Stimulated activated effector memory CD8-positive, alpha-beta T cell treated with anti-CD3 and anti-CD28 coated beads, Interleukin-12 subunit alpha, Interleukin-12 subunit beta, amount 100 ng/mL, for 72 hours (primary cell): ENCODE data around the gene BRSK2.
A peak's percentile ranks its signal among the peaks of the same experiment; 100 is the strongest.

Source experiments
- ATAC-seq: fragments of 150-1000 bp; cut with Tn5 transposase; 2 replicates; pipeline ENCODE4 v1.10.0; 2021
- DNase-seq, 2 donors: peaks; one replicate each; pipeline ENCODE4 v3.0.0; 2021 to 2022; ENCODE audit warnings: low spot score in 2 of 2
- H3K27ac Mint-ChIP-seq: one replicate; pipeline ENCODE4 v1.8.0; 2022; ENCODE audit warnings: mild to moderate bottlenecking, mixed read lengths
- H3K36me3 Mint-ChIP-seq: one replicate; pipeline ENCODE4 v1.8.0; 2022; ENCODE audit warnings: mild to moderate bottlenecking, mixed read lengths
- H3K4me1 Mint-ChIP-seq: one replicate; pipeline ENCODE4 v1.8.0; 2022; ENCODE audit warnings: mixed read lengths
- H3K4me3 Mint-ChIP-seq: one replicate; pipeline ENCODE4 v1.8.0; 2022; ENCODE audit warnings: mild to moderate bottlenecking, mixed read lengths
- H3K9me3 Mint-ChIP-seq: one replicate; pipeline ENCODE4 v1.8.0; 2022; ENCODE audit warnings: mixed read lengths

The BRSK2 gene

GRCh38 chr11:1481861-1482441, 92.2 kb downstream of the BRSK2 start:
- DNase-seq (no peak), ATAC-seq (no peak)
- Mint-ChIP-seq H3K4me1 (peaks cover 28% of the 10 kb centered on the region), H3K36me3 (peaks cover 20% of the 10 kb centered on the region), H3K27ac (peak overlapping the region; percentile 43), H3K4me3 (no peak overlapping the region), H3K9me3 (no peaks in the 10 kb centered on the region)

- Mint-ChIP-seq H3K4me3 (no peak overlapping the region), H3K36me3 (peaks cover 15% of the 10 kb centered on the region), H3K9me3 (no peaks in the 10 kb centered on the region), H3K27ac (peak overlapping the region; percentile 81), H3K4me1 (peaks cover 34% of the 10 kb centered on the region)
- ATAC-seq (no peak), DNase-seq (no peak)
Measured at GRCh38 chr11:1482581-1483444, 93.1 kb downstream of the BRSK2 start.

- H3K9me3 Mint-ChIP-seq = no peaks in the 10 kb centered on the region
- no peak for DNase-seq
- no peak overlapping the region for H3K4me3 Mint-ChIP-seq
- H3K36me3 Mint-ChIP-seq = peaks cover 13% of the 10 kb centered on the region
- ATAC-seq = no peak
- peaks cover 41% of the 10 kb centered on the region for H3K4me1 Mint-ChIP-seq
- peak overlapping the region; percentile 81 for H3K27ac Mint-ChIP-seq
Measured at GRCh38 chr11:1483445-1483961, 93.8 kb downstream of the BRSK2 start.

- H3K27ac Mint-ChIP-seq = peak overlapping the region; percentile 81
- H3K36me3 Mint-ChIP-seq = peaks cover 6% of the 10 kb centered on the region
- H3K4me1 Mint-ChIP-seq = peaks cover 44% of the 10 kb centered on the region
- ATAC-seq (no peak), DNase-seq (no peak)
- H3K4me3 Mint-ChIP-seq = no peak overlapping the region
- H3K9me3 Mint-ChIP-seq = no peaks in the 10 kb centered on the region
Measured at GRCh38 chr11:1484061-1484671, 94.4 kb downstream of the BRSK2 start.

- Mint-ChIP-seq H3K4me3 (no peak overlapping the region), H3K9me3 (no peaks in the 10 kb centered on the region), H3K4me1 (peaks cover 49% of the 10 kb centered on the region), H3K27ac (peak overlapping the region; percentile 77), H3K36me3 (peaks cover 5% of the 10 kb centered on the region)
- DNase-seq (no peak), ATAC-seq (no peak)
Measured at GRCh38 chr11:1484695-1485503, 95.2 kb downstream of the BRSK2 start.

GRCh38 chr11:1485504-1485885, 95.8 kb downstream of the BRSK2 start:
- peaks cover 49% of the 10 kb centered on the region for H3K4me1 Mint-ChIP-seq
- H3K4me3 Mint-ChIP-seq = peak overlapping the region; percentile 9
- H3K9me3 Mint-ChIP-seq = no peaks in the 10 kb centered on the region

GRCh38 chr11:1486054-1486825, 96.5 kb downstream of the BRSK2 start, which contains the start of gene MOB2:
Gene MOB2, minus strand, starts transcription at chr11:1486779. Its CDS starts 223 bp downstream, at chr11:1486556.
- peak; percentile 49 for ATAC-seq
- H3K4me1 Mint-ChIP-seq = peaks cover 49% of the 10 kb centered on the region

More at GRCh38 chr11:1485504-1485885, 95.8 kb downstream of the BRSK2 start:
- ATAC-seq = no peak
- H3K27ac Mint-ChIP-seq = peak overlapping the region; percentile 77
- H3K36me3 Mint-ChIP-seq = peaks cover 5% of the 10 kb centered on the region
- DNase-seq = no peak

GRCh38 chr11:1487091-1487850, 97.5 kb downstream of the BRSK2 start:
- H3K36me3 Mint-ChIP-seq = peaks cover 5% of the 10 kb centered on the region
- DNase-seq = no peak
- peak overlapping the region; percentile 88 for H3K27ac Mint-ChIP-seq
- no peaks in the 10 kb centered on the region for H3K9me3 Mint-ChIP-seq
- no peak for ATAC-seq
- peaks cover 51% of the 10 kb centered on the region for H3K4me1 Mint-ChIP-seq
- H3K4me3 Mint-ChIP-seq = no peak overlapping the region

More at GRCh38 chr11:1486054-1486825, 96.5 kb downstream of the BRSK2 start, which contains the start of gene MOB2:
- DNase-seq = no peak
- Mint-ChIP-seq H3K36me3 (peaks cover 5% of the 10 kb centered on the region), H3K4me3 (peak within 1 kb of the TSS; percentile 9), H3K27ac (peak within 1 kb of the TSS; percentile 88), H3K9me3 (no peaks in the 10 kb centered on the region)

- ATAC-seq = peak; percentile 9
Measured at GRCh38 chr11:1487851-1488574, 98.3 kb downstream of the BRSK2 start.

GRCh38 chr11:1488575-1489180, 98.9 kb downstream of the BRSK2 start:
- DNase-seq (no peak), ATAC-seq (no peak)
- peaks cover 59% of the 10 kb centered on the region for H3K4me1 Mint-ChIP-seq
- H3K9me3 Mint-ChIP-seq = no peaks in the 10 kb centered on the region
- H3K27ac Mint-ChIP-seq = peak overlapping the region; percentile 88
- H3K36me3 Mint-ChIP-seq = peaks cover under 1% of the 10 kb centered on the region
- no peak overlapping the region for H3K4me3 Mint-ChIP-seq

More at GRCh38 chr11:1487851-1488574, 98.3 kb downstream of the BRSK2 start:
- H3K36me3 Mint-ChIP-seq = peaks cover 5% of the 10 kb centered on the region
- DNase-seq = no peak
- peak overlapping the region; percentile 88 for H3K27ac Mint-ChIP-seq
- H3K4me3 Mint-ChIP-seq = no peak overlapping the region
- peaks cover 58% of the 10 kb centered on the region for H3K4me1 Mint-ChIP-seq
- H3K9me3 Mint-ChIP-seq = no peaks in the 10 kb centered on the region

- ATAC-seq = no peak
- Mint-ChIP-seq H3K27ac (no peak overlapping the region), H3K36me3 (no peaks in the 10 kb centered on the region), H3K9me3 (no peaks in the 10 kb centered on the region), H3K4me3 (no peak overlapping the region), H3K4me1 (peaks cover 61% of the 10 kb centered on the region)
- DNase-seq = no peak
Measured at GRCh38 chr11:1490651-1491050, 100.9 kb downstream of the BRSK2 start.

GRCh38 chr11:1491379-1491778, 101.6 kb downstream of the BRSK2 start:
- Mint-ChIP-seq H3K36me3 (no peaks in the 10 kb centered on the region), H3K4me1 (peaks cover 61% of the 10 kb centered on the region), H3K27ac (no peak overlapping the region), H3K4me3 (no peak overlapping the region), H3K9me3 (no peaks in the 10 kb centered on the region)
- DNase-seq (no peak), ATAC-seq (no peak)
